SHP77 (cell line): Measurements from ENCODE around the gene PIP5K1C.
"Not testable (repeated sequence)": the region's sequence is repeated elsewhere in the genome, so short reads cannot be mapped to it uniquely, and the experiment has no call there.

Experiments
- DNase-seq, 2 experiments: peaks; one replicate each; lab custom pipeline; 2025; lab: John Stamatoyannopoulos, UW

The PIP5K1C gene

GRCh38 chr19:3674784-3675543 lies 25.3 kb downstream of the PIP5K1C start:
- no peak for DNase-seq

- DNase-seq: no peak
These were observed 26.5 kb downstream of the PIP5K1C start for GRCh38 chr19:3673506-3674439.

- DNase-seq: no peak
These were observed 27.3 kb downstream of the PIP5K1C start for GRCh38 chr19:3672993-3673392.

GRCh38 chr19:3672575-3672948 lies 27.7 kb downstream of the PIP5K1C start:
- no peak for DNase-seq

- no peak for DNase-seq
These were observed 28.3 kb downstream of the PIP5K1C start for GRCh38 chr19:3671680-3672574.

- no peak for DNase-seq
These were observed 29.2 kb downstream of the PIP5K1C start for GRCh38 chr19:3670796-3671679.

- DNase-seq: no peak
These were observed 30.1 kb downstream of the PIP5K1C start for GRCh38 chr19:3669947-3670795.

- no peak for DNase-seq
These were observed 31.0 kb downstream of the PIP5K1C start for GRCh38 chr19:3669082-3669946.

- no peak for DNase-seq
These were observed 31.8 kb downstream of the PIP5K1C start for GRCh38 chr19:3668331-3669081.

GRCh38 chr19:3667766-3668165 lies 32.5 kb downstream of the PIP5K1C start:
- DNase-seq: no peak

GRCh38 chr19:3667037-3667638 lies 33.1 kb downstream of the PIP5K1C start:
- no peak for DNase-seq

- not testable (repeated sequence) for DNase-seq
These were observed 33.8 kb downstream of the PIP5K1C start for GRCh38 chr19:3666545-3666856.

- no peak for DNase-seq
These were observed 34.4 kb downstream of the PIP5K1C start for GRCh38 chr19:3665681-3666544.

- DNase-seq: no peak
These were observed 35.2 kb downstream of the PIP5K1C start for GRCh38 chr19:3664879-3665642.

- DNase-seq: no peak
These were observed 36.4 kb downstream of the PIP5K1C start for GRCh38 chr19:3663838-3664237.
